Measurements from ENCODE around the gene C5AR1. TPM values are rescaled to one million over a fixed set of nuclear protein-coding genes. Genes with fewer than 3 reads are reported as not detected.
"Not testable (repeated sequence)": the region's sequence is repeated elsewhere in the genome, so short reads cannot be mapped to it uniquely, and the experiment has no call there.

The C5AR1 gene
- not detected in 2 replicates for total RNA-seq
- polyA plus RNA-seq (2012), result 0.78 TPM

GRCh38 chr19:47309608-47310007, at the start of gene C5AR1:
Gene C5AR1 (plus strand): TSS chr19:47309861. CDS start chr19:47309896, 35 bp downstream.
- DNase-seq (ENCODE audit: low read depth), result no peak

GRCh38 chr19:47260476-47260875, 49.2 kb upstream of the C5AR1 start:
- no peak for DNase-seq (ENCODE audit: low read depth)

GRCh38 chr19:47261946-47262793, 47.5 kb upstream of the C5AR1 start:
- not testable (repeated sequence) for DNase-seq (ENCODE audit: low read depth)

- no peak for DNase-seq (ENCODE audit: low read depth)
Observed at GRCh38 chr19:47264629-47265028, 45.0 kb upstream of the C5AR1 start.

- DNase-seq (ENCODE audit: low read depth), result no peak
Observed at GRCh38 chr19:47266401-47266941, 43.2 kb upstream of the C5AR1 start.

GRCh38 chr19:47267350-47267759, 42.3 kb upstream of the C5AR1 start:
- DNase-seq (ENCODE audit: low read depth), result peak; percentile 40

- no peak for DNase-seq (ENCODE audit: low read depth)
Observed at GRCh38 chr19:47268028-47268427, 41.6 kb upstream of the C5AR1 start.

- DNase-seq (ENCODE audit: low read depth), result no peak
Observed at GRCh38 chr19:47269596-47269995, 40.1 kb upstream of the C5AR1 start.

- no peak for DNase-seq (ENCODE audit: low read depth)
Observed at GRCh38 chr19:47270408-47270807, 39.3 kb upstream of the C5AR1 start.

- no peak for DNase-seq (ENCODE audit: low read depth)
Observed at GRCh38 chr19:47271949-47272348, 37.7 kb upstream of the C5AR1 start.

GRCh38 chr19:47272448-47273312, 37.0 kb upstream of the C5AR1 start:
- no peak for DNase-seq (ENCODE audit: low read depth)

GRCh38 chr19:47273313-47274070, 36.2 kb upstream of the C5AR1 start:
- peak; percentile 88 for DNase-seq (ENCODE audit: low read depth)

GRCh38 chr19:47274071-47274890, 35.4 kb upstream of the C5AR1 start, which contains the start of gene INAFM1:
Gene INAFM1 (plus strand): TSS chr19:47274885. CDS start chr19:47274920, 35 bp downstream.
- peak; percentile 88 for DNase-seq (ENCODE audit: low read depth)

- no peak for DNase-seq (ENCODE audit: low read depth)
Observed at GRCh38 chr19:47274891-47275761, 34.5 kb upstream of the C5AR1 start.

- no peak for DNase-seq (ENCODE audit: low read depth)
Observed at GRCh38 chr19:47275791-47276461, 33.7 kb upstream of the C5AR1 start.

GRCh38 chr19:47276513-47276912, 33.1 kb upstream of the C5AR1 start:
- not testable (repeated sequence) for DNase-seq (ENCODE audit: low read depth)

- DNase-seq (ENCODE audit: low read depth), result no peak
Observed at GRCh38 chr19:47280183-47280797, 29.4 kb upstream of the C5AR1 start.

Data from myocyte (in vitro differentiated cells).